Right lobe of liver (tissue), 6 donors: ENCODE results near the gene RBM48. TPM values are rescaled to one million over a fixed set of nuclear protein-coding genes. Genes with fewer than 3 reads are reported as not detected.

ENCODE experiments used
- ATAC-seq, 4 donors: fragments of 200-7000 bp; cut with Tn5 transposase; one replicate each; pipeline ENCODE4 v1.9.1; 2020; ENCODE audit warnings: mild to moderate bottlenecking in 4 of 4, moderate library complexity in 4 of 4
- DNase-seq, 3 donors: peaks; one replicate each; pipeline ENCODE4 v3.0.0-alpha.2; 2020
- H3K27ac ChIP-seq, 3 donors: fragments of 200-600 bp; one replicate each; pipeline ENCODE4 v1.8.0; 2022
- H3K27me3 ChIP-seq, 2 donors: fragments of 200-600 bp; one replicate each; pipeline ENCODE4 v1.8.0; 2022
- H3K36me3 ChIP-seq, 4 donors: fragments of 200-600 bp; sonication (generic) in 1 of 4; one replicate each; pipeline versions ENCODE4 v1.5.1 to v1.8.0; 2017 to 2022; ENCODE audit warnings: control low read depth in 1 of 4
- H3K4me1 ChIP-seq, 4 donors: fragments of 200-600 bp; sonication (generic) in 1 of 4; one replicate each; pipeline versions ENCODE4 v1.5.1 to v1.8.0; 2017 to 2022; ENCODE audit warnings: control low read depth in 1 of 4
- H3K4me3 ChIP-seq, 3 donors: fragments of 200-600 bp; one replicate each; pipeline ENCODE4 v1.8.0; 2022
- H3K9me3 ChIP-seq, 4 donors: fragments of 200-600 bp; sonication (generic) in 1 of 4; one replicate each; pipeline versions ENCODE4 v1.5.1 to v1.8.0; 2017 to 2022; ENCODE audit warnings: control low read depth in 1 of 4
- POLR2A ChIP-seq: fragments of 450-650 bp; IDR thresholded peaks from one replicate; pipeline ENCODE4 v1.6.1; 2017; ENCODE audit warnings: antibody characterized with exemption, mild to moderate bottlenecking
- WGBS: methylation state at CpG from one replicate; pipeline ENCODE4 v1.1.6; 2018; ENCODE audit warnings: low coverage, low lambda C conversion rate; ENCODE audit not compliant: insufficient coverage; ENCODE audit errors: missing lambda C conversion rate; 5-methylcytosine and 5-hydroxymethylcytosine counted together
- intact Hi-C, 2 donors: fragments of 100-400 bp; cut with DNase I; formaldehyde crosslinking; loops; one replicate each; pipeline versions ENCODE4 v1.11.2 to v1.14.1; 2022
- total RNA-seq, 6 experiments: library from RNA; depleted of rRNA in 2 of 6; stranded (reverse); fragments of >200 nt in 2 of 6; fragmentation: NEBNext Ultra II Directional in 3 of 6; extraction: Animal tissue kit (Norgen Biotek cat#: 25700) in 3 of 6; gene quantifications; one replicate each; pipeline versions ENCODE4 v1.1.0 to v1.2.4, GENCODE V29; 2016 to 2023
- TF ChIP-seq, protein P1 (sequence below), 4 donors: fragments of 200-600 bp in 3 of 4; fragments of 450-650 bp in 1 of 4; IDR thresholded peaks; one replicate each; pipeline versions ENCODE4 v1.5.1 to v1.8.0; 2016 to 2022; ENCODE audit warnings: antibody characterized with exemption in 4 of 4, mild to moderate bottlenecking in 2 of 4
- donor health status: DM: no; HTN: yes; CAD: no.
- donor health status: DM: no; HTN: no; CAD: no.
- donor health status: DM: no; HTN: no; CAD: no.
- donor health status: DM: no; HTN: yes; CAD: no.
- donor health status: DM: no; HTN: yes; CAD: no.

The RBM48 gene
- total RNA-seq, 6 experiments from 2014 or later: 4.2 to 6.9 (median 4.7) TPM

DNA sequence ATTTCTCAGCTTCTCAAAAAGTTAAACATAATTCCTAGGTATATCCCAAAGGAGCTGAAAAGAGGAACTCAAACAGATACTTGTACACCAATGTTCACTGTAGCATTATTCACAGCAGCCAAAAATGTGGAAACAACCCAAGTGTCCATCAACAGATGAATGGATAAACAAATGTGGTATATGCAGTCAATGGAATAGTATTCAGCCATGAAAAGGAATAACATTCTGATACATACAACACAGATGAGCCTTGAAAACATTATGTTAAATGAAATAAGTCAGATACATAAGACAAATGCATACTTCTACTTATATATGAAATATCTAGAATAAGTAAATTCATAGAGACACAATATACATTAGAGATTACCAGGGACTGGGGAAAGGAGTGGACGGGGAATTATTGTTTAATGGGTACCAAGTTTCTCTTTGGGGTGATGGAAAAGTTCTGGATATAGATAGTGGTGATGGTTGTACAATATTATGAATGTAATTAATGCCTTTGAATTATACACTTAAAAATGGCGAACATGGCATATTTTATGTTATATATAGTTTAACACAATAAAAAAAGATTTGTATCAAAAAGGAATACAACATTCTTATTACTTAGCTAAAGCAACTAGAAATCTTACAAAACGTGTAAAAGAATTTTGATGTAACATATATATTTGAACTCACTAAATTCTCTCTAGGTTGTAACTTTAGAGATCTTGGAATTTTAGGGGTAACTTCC is 15.3 kb upstream of the RBM48 start:
- no peak for DNase-seq
- no peaks in the 10 kb centered on the region for H3K36me3 ChIP-seq
- H3K4me3 ChIP-seq: no peak overlapping the region
- intact Hi-C loops: no loop called here
- H3K9me3 ChIP-seq: no peaks in the 10 kb centered on the region
- WGBS: 57% methylated on average over 3 of the region's 3 CpGs
- ATAC-seq: no peak
- no peaks in the 10 kb centered on the region for H3K4me1 ChIP-seq
- no peak overlapping the region for H3K27ac ChIP-seq
- TF ChIP-seq POLR2A: no peak
- TF ChIP-seq, protein P1, sequence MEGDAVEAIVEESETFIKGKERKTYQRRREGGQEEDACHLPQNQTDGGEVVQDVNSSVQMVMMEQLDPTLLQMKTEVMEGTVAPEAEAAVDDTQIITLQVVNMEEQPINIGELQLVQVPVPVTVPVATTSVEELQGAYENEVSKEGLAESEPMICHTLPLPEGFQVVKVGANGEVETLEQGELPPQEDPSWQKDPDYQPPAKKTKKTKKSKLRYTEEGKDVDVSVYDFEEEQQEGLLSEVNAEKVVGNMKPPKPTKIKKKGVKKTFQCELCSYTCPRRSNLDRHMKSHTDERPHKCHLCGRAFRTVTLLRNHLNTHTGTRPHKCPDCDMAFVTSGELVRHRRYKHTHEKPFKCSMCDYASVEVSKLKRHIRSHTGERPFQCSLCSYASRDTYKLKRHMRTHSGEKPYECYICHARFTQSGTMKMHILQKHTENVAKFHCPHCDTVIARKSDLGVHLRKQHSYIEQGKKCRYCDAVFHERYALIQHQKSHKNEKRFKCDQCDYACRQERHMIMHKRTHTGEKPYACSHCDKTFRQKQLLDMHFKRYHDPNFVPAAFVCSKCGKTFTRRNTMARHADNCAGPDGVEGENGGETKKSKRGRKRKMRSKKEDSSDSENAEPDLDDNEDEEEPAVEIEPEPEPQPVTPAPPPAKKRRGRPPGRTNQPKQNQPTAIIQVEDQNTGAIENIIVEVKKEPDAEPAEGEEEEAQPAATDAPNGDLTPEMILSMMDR (IDR thresholded peaks at IDR 0.05): no peak
- no peaks in the 10 kb centered on the region for H3K27me3 ChIP-seq

DNA sequence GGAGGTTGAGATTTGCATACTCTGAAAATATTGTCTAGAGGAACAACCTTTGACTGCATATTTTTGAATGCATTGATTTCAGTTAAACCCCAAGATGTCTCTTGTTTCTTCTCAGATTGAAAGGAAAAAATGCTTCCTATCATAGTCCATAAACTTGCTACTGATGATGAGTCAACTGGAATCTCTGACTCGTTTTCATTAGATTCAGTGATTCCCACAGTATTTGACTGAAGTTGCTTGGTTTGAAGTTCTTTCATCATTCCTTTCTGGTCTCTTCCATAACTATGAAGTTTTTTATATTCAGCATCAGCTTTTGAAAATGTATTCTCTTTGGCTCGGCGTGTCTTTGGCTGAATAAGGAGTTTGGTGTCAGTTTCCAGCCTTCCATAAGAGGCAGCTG is 11.0 kb upstream of the RBM48 start:
- Histone ChIP-seq H3K9me3 (no peaks in the 10 kb centered on the region), H3K4me1 (no peaks in the 10 kb centered on the region), H3K27me3 (no peaks in the 10 kb centered on the region), H3K4me3 (no peak overlapping the region), H3K27ac (no peak overlapping the region), H3K36me3 (peaks cover 0 to 4% (median 2%) of the 10 kb centered on the region in 4 donors)
- ATAC-seq (no peak), DNase-seq (no peak)
- WGBS: 87% methylated on average over 3 of the region's 3 CpGs
- intact Hi-C loops: no loop called here
- TF ChIP-seq POLR2A: no peak
- TF ChIP-seq, protein P1 (IDR thresholded peaks at IDR 0.05): no peak

DNA sequence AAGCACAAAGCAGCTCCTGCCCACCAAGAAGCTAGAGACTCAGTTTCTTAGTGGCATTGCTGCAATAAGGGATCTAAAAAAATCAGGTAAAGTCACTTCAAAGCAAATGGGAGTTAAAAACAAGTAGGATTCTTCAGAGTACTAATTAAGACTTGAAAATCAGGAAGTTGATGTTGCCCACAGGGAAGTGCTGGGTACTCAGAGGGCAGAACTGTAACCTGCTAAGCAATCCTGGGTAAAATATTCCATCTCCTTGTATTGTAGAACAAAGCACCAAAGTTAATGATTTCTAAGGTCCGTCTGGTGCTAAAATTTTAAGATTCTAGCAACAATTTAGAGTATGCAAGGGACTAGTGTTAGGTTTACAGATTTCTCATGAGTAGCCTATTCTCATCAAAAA is 8.6 kb upstream of the RBM48 start:
- peaks cover 0 to 4% (median 2%) of the 10 kb centered on the region in 4 donors for H3K36me3 ChIP-seq
- H3K4me1 ChIP-seq: no peaks in the 10 kb centered on the region
- WGBS: 92% methylated on average over 1 of the region's 1 CpG
- DNase-seq (no peak), ATAC-seq (no peak)
- intact Hi-C loops: no loop called here
- H3K27me3 ChIP-seq: no peaks in the 10 kb centered on the region
- TF ChIP-seq, protein P1 (IDR thresholded peaks at IDR 0.05): no peak
- TF ChIP-seq POLR2A: no peak
- H3K9me3 ChIP-seq: no peaks in the 10 kb centered on the region
- no peak overlapping the region for H3K4me3 ChIP-seq
- no peak overlapping the region for H3K27ac ChIP-seq

DNA sequence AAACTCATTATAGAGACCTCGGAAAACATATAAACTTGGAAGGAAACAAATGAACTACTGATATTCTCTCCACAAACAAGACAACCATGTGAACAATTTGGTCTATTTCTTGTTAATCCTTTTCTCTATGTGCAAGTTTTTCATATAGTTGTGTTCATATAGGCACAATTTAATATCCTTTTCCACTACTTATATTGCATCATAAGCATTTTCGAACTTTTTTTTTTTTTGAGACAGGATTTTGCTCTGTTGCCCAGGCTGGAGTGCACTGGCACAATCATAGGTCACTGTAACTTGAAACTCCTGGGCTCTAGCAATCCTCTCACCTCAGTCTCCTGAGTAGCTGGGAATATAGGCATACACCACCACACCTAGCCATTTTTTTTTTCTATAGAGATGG is 5.5 kb upstream of the RBM48 start:
- WGBS: 96% methylated on average over 2 of the region's 2 CpGs
- no peak for TF ChIP-seq POLR2A
- TF ChIP-seq, protein P1 (IDR thresholded peaks at IDR 0.05): no peak
- Histone ChIP-seq H3K27me3 (no peaks in the 10 kb centered on the region), H3K36me3 (peaks cover 0 to 4% (median 2%) of the 10 kb centered on the region in 4 donors), H3K4me3 (no peak overlapping the region), H3K9me3 (no peaks in the 10 kb centered on the region), H3K27ac (no peak overlapping the region), H3K4me1 (peaks cover 0 to 5% (median 0%) of the 10 kb centered on the region in 4 donors)
- DNase-seq (no peak), ATAC-seq (no peak)
- intact Hi-C loops: no loop called here
